ENCODE data around the gene PARVA. TPM values are rescaled to one million over a fixed set of nuclear protein-coding genes. Genes with fewer than 3 reads are reported as not detected.

The PARVA gene
- total RNA-seq, 1 experiment from 2014 or later = 18.1 TPM

- H3K27ac Mint-ChIP-seq = no peak overlapping the region
- Histone ChIP-seq H2AFZ (ENCODE audit: low read length) (no peak overlapping the region), H3K18ac (ENCODE audit: insufficient read length, low read depth, low read length) (no peak overlapping the region)
These were observed 183.5 kb downstream of the PARVA start for GRCh38 chr11:12560861-12561260.

More at GRCh38 chr11:12560861-12561260, 183.5 kb downstream of the PARVA start:
- peaks cover 19 to 20% of the 10 kb centered on the region in 2 experiments for H3K4me1 Mint-ChIP-seq
- Histone ChIP-seq H3K9me3 (ENCODE audit: control insufficient read depth, low read depth, low read length) (no peaks in the 10 kb centered on the region), H2BK5ac (ENCODE audit: insufficient read length, low read length) (no peak overlapping the region), H2AK5ac (ENCODE audit: insufficient read length, low read length) (no peak overlapping the region), H2BK20ac (ENCODE audit: low read depth, low read length, poor library complexity, severe bottlenecking) (no peak overlapping the region), H3K79me2 (ENCODE audit: insufficient read depth, low read length) (no peaks in the 10 kb centered on the region), H4K20me1 (ENCODE audit: control insufficient read depth, insufficient read depth, insufficient read length) (no peaks in the 10 kb centered on the region), H3K27ac (ENCODE audit: insufficient read length, low read depth, low read length) (no peak overlapping the region), H2BK12ac (ENCODE audit: insufficient read length, low read depth, low read length) (no peak overlapping the region), H3T11ph (ENCODE audit: low read length) (no peak overlapping the region), H3K9ac (ENCODE audit: extremely low read depth, insufficient read length, low read length) (no peak overlapping the region), H2BK120ac (ENCODE audit: low read depth, low read length, poor library complexity, severe bottlenecking) (no peak overlapping the region), H2BK15ac (ENCODE audit: low read depth, low read length) (no peak overlapping the region), H3K56ac (ENCODE audit: insufficient read length, low read depth, low read length) (no peak overlapping the region), H3K14ac (ENCODE audit: insufficient read depth, low read length) (no peak overlapping the region), H3K27me3 (ENCODE audit: insufficient read depth, low read length) (no peaks in the 10 kb centered on the region), H4K8ac (replicated peaks; ENCODE audit: insufficient read length, low read depth, low read length) (no peak overlapping the region), H3K23me2 (ENCODE audit: insufficient read length, low read depth, low read length, poor library complexity, severe bottlenecking) (no peaks in the 10 kb centered on the region), H4K5ac (ENCODE audit: insufficient read length, low read depth, low read length) (no peak overlapping the region), H3K4me2 (ENCODE audit: insufficient read depth, insufficient read length, low read length) (no peak overlapping the region), H3K79me1 (ENCODE audit: insufficient read depth, low read depth, low read length, poor library complexity, severe bottlenecking) (no peaks in the 10 kb centered on the region), H3K4me1 (ENCODE audit: insufficient read depth, low read length) (peaks cover 6% of the 10 kb centered on the region; the same call in 1 of the 2 replicates), H3K23ac (ENCODE audit: insufficient read length, low read depth, low read length) (no peak overlapping the region), H4K91ac (ENCODE audit: insufficient read length, low read depth, low read length) (no peak overlapping the region), H3K4ac (ENCODE audit: low read depth, low read length) (no peak overlapping the region)
- H3K9me3 Mint-ChIP-seq = no peaks in the 10 kb centered on the region
- H3K36me3 Mint-ChIP-seq (ENCODE audit: insufficient read depth in 1 of 3, low read depth in 3 of 3) = no peaks in the 10 kb centered on the region; a peak in 1 of 7 replicates
- H3K4me3 Mint-ChIP-seq = no peak overlapping the region
- DNase-seq = no peak
- no CpG with 5 or more reads among the region's 2 CpGs for WGBS (ENCODE audit: extremely low coverage, insufficient read length, low lambda C conversion rate)
- TF ChIP-seq CTCF (conservative IDR thresholded peaks at IDR 0.05) = no peak
- H3K27me3 Mint-ChIP-seq (ENCODE audit: low read depth) = no peaks in the 10 kb centered on the region; the same call in 1 of the 2 replicates
